Mesothelial cell of epicardium (in vitro differentiated cells): ENCODE data around the gene COL4A2. TPM values are rescaled to one million over a fixed set of nuclear protein-coding genes. Genes with fewer than 3 reads are reported as not detected.
"Not testable (repeated sequence)": the region's sequence is repeated elsewhere in the genome, so short reads cannot be mapped to it uniquely, and the experiment has no call there.

ENCODE experiments used
- DNase-seq, 2 experiments: peaks; one replicate each; pipeline ENCODE4 v3.0.0; 2021; ENCODE audit warnings: low spot score in 2 of 2; ENCODE audit not compliant: unreplicated experiment in 2 of 2
- H3K27ac Mint-ChIP-seq: 2 replicates; pipeline ENCODE4 v1.8.0; 2021; ENCODE audit warnings: mixed read lengths
- H3K27me3 Mint-ChIP-seq: 2 replicates; pipeline ENCODE4 v1.8.0; 2021; ENCODE audit warnings: low read depth, mixed read lengths
- H3K36me3 Mint-ChIP-seq: 2 replicates; pipeline ENCODE4 v1.8.0; 2021; ENCODE audit warnings: mixed read lengths
- H3K4me1 Mint-ChIP-seq: 2 replicates; pipeline ENCODE4 v1.8.0; 2021; ENCODE audit warnings: mixed read lengths
- H3K4me3 Mint-ChIP-seq: 2 replicates; pipeline ENCODE4 v1.8.0; 2021; ENCODE audit warnings: mild to moderate bottlenecking, moderate library complexity, mixed read lengths
- H3K9me3 Mint-ChIP-seq: 2 replicates; pipeline ENCODE4 v1.8.0; 2021; ENCODE audit warnings: mixed read lengths
- CTCF ChIP-seq: fragments of 200-600 bp; sonication (generic); IDR thresholded peaks from one replicate; pipeline ENCODE4 v1.5.0; 2021; ENCODE audit warnings: antibody characterized with exemption; ENCODE audit not compliant: unreplicated experiment
- total RNA-seq: library from RNA; stranded (reverse); gene quantifications from 3 replicates; pipeline ENCODE4 v1.2.1, GENCODE V29; 2021

The COL4A2 gene
- total RNA-seq, 1 donor from 2014 or later: 469 TPM

GRCh38 chr13:110309661-110310524, 2.8 kb downstream of the COL4A2 start:
- Mint-ChIP-seq H3K4me1 (peaks cover 55% of the 10 kb centered on the region), H3K27me3 (no peaks in the 10 kb centered on the region), H3K9me3 (no peaks in the 10 kb centered on the region), H3K27ac (peak overlapping the region; percentile 95), H3K36me3 (peaks cover 5% of the 10 kb centered on the region), H3K4me3 (peak overlapping the region; percentile 91)
- no peak for DNase-seq
- TF ChIP-seq CTCF: no peak

GRCh38 chr13:110310541-110311442, 3.7 kb downstream of the COL4A2 start:
- no peak for DNase-seq
- H3K4me3 Mint-ChIP-seq: no peak overlapping the region
- no peaks in the 10 kb centered on the region for H3K27me3 Mint-ChIP-seq
- peaks cover 52% of the 10 kb centered on the region for H3K4me1 Mint-ChIP-seq
- peak overlapping the region; percentile 75 for H3K27ac Mint-ChIP-seq
- no peak for TF ChIP-seq CTCF
- H3K9me3 Mint-ChIP-seq: no peaks in the 10 kb centered on the region
- peaks cover 9% of the 10 kb centered on the region for H3K36me3 Mint-ChIP-seq

- Mint-ChIP-seq H3K9me3 (no peaks in the 10 kb centered on the region), H3K36me3 (peaks cover 9% of the 10 kb centered on the region), H3K27ac (peak overlapping the region; percentile 70), H3K4me1 (peaks cover 54% of the 10 kb centered on the region), H3K27me3 (no peaks in the 10 kb centered on the region), H3K4me3 (no peak overlapping the region)
- TF ChIP-seq CTCF: no peak
- DNase-seq: no peak
Observed at GRCh38 chr13:110311443-110312338, 4.6 kb downstream of the COL4A2 start.

- DNase-seq: no peak
Observed at GRCh38 chr13:110312339-110313031, 5.4 kb downstream of the COL4A2 start.

GRCh38 chr13:110313261-110313660, 6.2 kb downstream of the COL4A2 start:
- H3K27me3 Mint-ChIP-seq, H3K9me3 Mint-ChIP-seq, DNase-seq, H3K4me3 Mint-ChIP-seq, H3K27ac Mint-ChIP-seq: not testable (repeated sequence)
- Mint-ChIP-seq H3K36me3 (peaks cover 14% of the 10 kb centered on the region), H3K4me1 (peaks cover 52% of the 10 kb centered on the region)

More at GRCh38 chr13:110312339-110313031, 5.4 kb downstream of the COL4A2 start:
- Mint-ChIP-seq H3K9me3 (no peaks in the 10 kb centered on the region), H3K27me3 (no peaks in the 10 kb centered on the region), H3K36me3 (peaks cover 14% of the 10 kb centered on the region), H3K4me1 (peaks cover 54% of the 10 kb centered on the region), H3K4me3 (no peak overlapping the region), H3K27ac (peak overlapping the region; percentile 70)
- TF ChIP-seq CTCF: no peak

- peaks cover 48% of the 10 kb centered on the region for H3K4me1 Mint-ChIP-seq
- H3K9me3 Mint-ChIP-seq, H3K4me3 Mint-ChIP-seq, H3K27ac Mint-ChIP-seq, H3K27me3 Mint-ChIP-seq, DNase-seq: not testable (repeated sequence)
- peaks cover 14% of the 10 kb centered on the region for H3K36me3 Mint-ChIP-seq
Observed at GRCh38 chr13:110313733-110314132, 6.6 kb downstream of the COL4A2 start.
